Caco-2 (cell line): Measurements from ENCODE around the gene RFX7. TPM values are rescaled to one million over a fixed set of nuclear protein-coding genes. Genes with fewer than 3 reads are reported as not detected.

ENCODE experiments used
- BruUV-seq: library from RNA; stranded (reverse); fragments of 400-500 nt; replicated peaks from 2 replicates; lab custom pipeline; 2021; lab: Mats Ljungman, UMichigan
- CTCF ChIA-PET: fragments of 300-600 bp; sonication (Branson Sonifier 250); formaldehyde crosslinking; loops from one replicate; lab custom pipeline; 2022; ENCODE audit warnings: antibody characterized with exemption; lab: Charles Lee
- POLR2A ChIA-PET: fragments of 300-600 bp; sonication (Branson Sonifier 250); formaldehyde crosslinking; loops from one replicate; lab custom pipeline; 2022; ENCODE audit warnings: antibody characterized with exemption; lab: Charles Lee
- DNase-seq, 2 experiments: peaks; one replicate each; pipeline versions ENCODE4 v3.0.0 to v3.0.0-alpha.2; 2020 to 2022
- H3K27me3 ChIP-seq: replicated peaks from 2 replicates; pipeline ENCODE4 v1.6.0; 2011; ENCODE audit warnings: low read length; ENCODE audit not compliant: control insufficient read depth, insufficient read depth
- H3K36me3 ChIP-seq: 2 replicates; pipeline ENCODE4 v1.5.1; 2011; ENCODE audit warnings: low read length; ENCODE audit not compliant: control insufficient read depth, insufficient read depth
- H3K4me1 ChIP-seq: fragments of 250-450 bp; sonication (Bioruptor Pico); 2 replicates; pipeline ENCODE4 v1.5.1; 2020; ENCODE audit warnings: mild to moderate bottlenecking
- H3K4me3 ChIP-seq: 2 replicates; pipeline ENCODE4 v1.5.1; 2011; ENCODE audit warnings: low read depth, mild to moderate bottlenecking, control low read depth, low read length
- H3K9me3 ChIP-seq: fragments of 250-450 bp; sonication (Bioruptor Pico); 2 replicates; pipeline ENCODE4 v1.5.1; 2020; ENCODE audit warnings: mild to moderate bottlenecking, moderate library complexity
- H3K27ac Mint-ChIP-seq: one replicate; pipeline ENCODE4 v1.8.0; 2022; ENCODE audit warnings: mixed read lengths; ENCODE audit not compliant: unreplicated experiment
- H3K27me3 Mint-ChIP-seq: one replicate; pipeline ENCODE4 v1.8.0; 2022; ENCODE audit warnings: mixed read lengths; ENCODE audit not compliant: insufficient read depth, unreplicated experiment
- H3K36me3 Mint-ChIP-seq: one replicate; pipeline ENCODE4 v1.8.0; 2022; ENCODE audit warnings: mild to moderate bottlenecking, mixed read lengths; ENCODE audit not compliant: insufficient read depth, unreplicated experiment
- H3K4me1 Mint-ChIP-seq: one replicate; pipeline ENCODE4 v1.8.0; 2022; ENCODE audit warnings: low read depth, mixed read lengths; ENCODE audit not compliant: unreplicated experiment
- H3K4me3 Mint-ChIP-seq: one replicate; pipeline ENCODE4 v1.8.0; 2022; ENCODE audit warnings: mild to moderate bottlenecking, moderate library complexity, mixed read lengths; ENCODE audit not compliant: unreplicated experiment
- H3K9me3 Mint-ChIP-seq: one replicate; pipeline ENCODE4 v1.8.0; 2022; ENCODE audit warnings: mixed read lengths; ENCODE audit not compliant: unreplicated experiment
- intact Hi-C: fragments of 100-400 bp; cut with micrococcal nuclease; formaldehyde crosslinking; loops from one replicate; pipeline ENCODE4 v1.10.0; 2022; ENCODE audit not compliant: unreplicated experiment
- total RNA-seq: library from RNA; stranded (reverse); gene quantifications from 2 replicates; pipeline ENCODE4 v1.2.3, GENCODE V29; 2022
- TF ChIP-seq, protein P1 (sequence below), 2 experiments: fragments of 200-600 bp in 1 of 2; IDR thresholded peaks; 1 replicate in 1 of 2; 2 replicates in 1 of 2; pipeline versions ENCODE4 v1.5.1 to v1.8.0; 2011 to 2022; ENCODE audit warnings: antibody characterized with exemption in 1 of 2, control low read depth in 1 of 2, inconsistent platforms in 1 of 2, low read depth in 1 of 2, low read length in 1 of 2, mild to moderate bottlenecking in 1 of 2, moderate library complexity in 1 of 2; ENCODE audit not compliant: insufficient read depth in 1 of 2, severe bottlenecking in 1 of 2, unreplicated experiment in 1 of 2

The RFX7 gene
- total RNA-seq, 1 experiment from 2014 or later, result 8.7 TPM

GRCh38 chr15:56250626-56251025 lies 6.9 kb upstream of the RFX7 start:
- Histone ChIP-seq H3K4me3 (no peak overlapping the region), H3K9me3 (no peaks in the 10 kb centered on the region), H3K4me1 (peaks cover 27% of the 10 kb centered on the region), H3K36me3 (no peaks in the 10 kb centered on the region), H3K27me3 (no peaks in the 10 kb centered on the region)
- Mint-ChIP-seq H3K4me1 (peaks cover 28% of the 10 kb centered on the region), H3K27me3 (peaks cover 7% of the 10 kb centered on the region), H3K4me3 (no peak overlapping the region), H3K9me3 (no peaks in the 10 kb centered on the region), H3K27ac (no peak overlapping the region), H3K36me3 (no peaks in the 10 kb centered on the region)
- CTCF ChIA-PET, result interaction anchor here (1.7 kb wide), 1 partner anchor 214 kb away, joined by 3 read pairs; the partner anchor contains the start of gene MNS1
- intact Hi-C loops, result no loop called here
- no TSS peak for BruUV-seq
- TF ChIP-seq, protein P1, sequence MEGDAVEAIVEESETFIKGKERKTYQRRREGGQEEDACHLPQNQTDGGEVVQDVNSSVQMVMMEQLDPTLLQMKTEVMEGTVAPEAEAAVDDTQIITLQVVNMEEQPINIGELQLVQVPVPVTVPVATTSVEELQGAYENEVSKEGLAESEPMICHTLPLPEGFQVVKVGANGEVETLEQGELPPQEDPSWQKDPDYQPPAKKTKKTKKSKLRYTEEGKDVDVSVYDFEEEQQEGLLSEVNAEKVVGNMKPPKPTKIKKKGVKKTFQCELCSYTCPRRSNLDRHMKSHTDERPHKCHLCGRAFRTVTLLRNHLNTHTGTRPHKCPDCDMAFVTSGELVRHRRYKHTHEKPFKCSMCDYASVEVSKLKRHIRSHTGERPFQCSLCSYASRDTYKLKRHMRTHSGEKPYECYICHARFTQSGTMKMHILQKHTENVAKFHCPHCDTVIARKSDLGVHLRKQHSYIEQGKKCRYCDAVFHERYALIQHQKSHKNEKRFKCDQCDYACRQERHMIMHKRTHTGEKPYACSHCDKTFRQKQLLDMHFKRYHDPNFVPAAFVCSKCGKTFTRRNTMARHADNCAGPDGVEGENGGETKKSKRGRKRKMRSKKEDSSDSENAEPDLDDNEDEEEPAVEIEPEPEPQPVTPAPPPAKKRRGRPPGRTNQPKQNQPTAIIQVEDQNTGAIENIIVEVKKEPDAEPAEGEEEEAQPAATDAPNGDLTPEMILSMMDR (IDR thresholded peaks at IDR 0.05; ENCODE audit: insufficient read depth in 1 of 2, low read depth in 1 of 2, low read length in 1 of 2, severe bottlenecking in 1 of 2, unreplicated experiment in 1 of 2), result no peak
- no peak for DNase-seq
- POLR2A ChIA-PET, result no interaction called here

DNA sequence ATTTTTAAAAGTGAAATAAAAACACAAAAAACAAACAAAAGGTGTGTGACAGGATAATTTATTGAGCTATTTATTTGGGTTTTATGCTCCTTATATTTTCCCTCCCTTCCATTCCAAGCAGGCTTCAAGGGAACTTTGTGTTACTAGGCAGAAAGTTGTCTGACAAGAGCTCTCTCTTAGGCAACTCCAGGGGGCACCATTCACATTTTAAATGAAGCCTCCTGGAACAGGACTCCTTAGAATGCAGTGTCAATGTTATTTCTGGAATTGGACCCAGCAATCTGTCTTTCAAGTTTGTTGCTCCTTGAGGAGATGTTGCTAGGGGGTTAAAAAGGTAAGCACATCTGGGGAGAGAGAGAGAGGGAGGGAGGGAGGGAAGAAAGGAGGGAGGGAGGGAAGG lies 5.4 kb upstream of the RFX7 start:
- DNase-seq, result peak in 1 of 2 experiments; percentile 9
- no TSS peak for BruUV-seq
- Histone ChIP-seq H3K27me3 (no peaks in the 10 kb centered on the region), H3K4me1 (peaks cover 34% of the 10 kb centered on the region), H3K4me3 (no peak overlapping the region), H3K9me3 (no peaks in the 10 kb centered on the region), H3K36me3 (no peaks in the 10 kb centered on the region)
- intact Hi-C loops, result loop anchor here (5.0 kb wide), 2 partner anchors 207 to 257 kb away; partner anchors contain the start of gene NEDD4
- no peaks in the 10 kb centered on the region for H3K9me3 Mint-ChIP-seq
- no peak overlapping the region for H3K4me3 Mint-ChIP-seq
- TF ChIP-seq, protein P1 (IDR thresholded peaks at IDR 0.05; ENCODE audit: insufficient read depth in 1 of 2, low read depth in 1 of 2, low read length in 1 of 2, severe bottlenecking in 1 of 2, unreplicated experiment in 1 of 2), result peak in 1 of 2 experiments; percentile 17
- H3K4me1 Mint-ChIP-seq, result peaks cover 28% of the 10 kb centered on the region
- ChIA-PET POLR2A (no interaction called here), CTCF (interaction anchor here (0.5 kb wide), 1 partner anchor 1502 kb away, joined by 3 read pairs; no protein-coding TSS in a partner anchor)
- H3K27ac Mint-ChIP-seq, result no peak overlapping the region
- H3K27me3 Mint-ChIP-seq, result peaks cover 5% of the 10 kb centered on the region
- no peaks in the 10 kb centered on the region for H3K36me3 Mint-ChIP-seq

GRCh38 chr15:56248311-56248992 lies 4.8 kb upstream of the RFX7 start:
- H3K27me3 ChIP-seq, result no peaks in the 10 kb centered on the region
- peaks cover 34% of the 10 kb centered on the region for H3K4me1 ChIP-seq
- ChIA-PET POLR2A (no interaction called here), CTCF (interaction anchor here (0.5 kb wide), 1 partner anchor 1503 kb away, joined by 3 read pairs; no protein-coding TSS in a partner anchor)
- peak in 1 of 2 experiments; percentile 17 for DNase-seq
- Mint-ChIP-seq H3K27ac (no peak overlapping the region), H3K9me3 (no peaks in the 10 kb centered on the region), H3K27me3 (peaks cover 5% of the 10 kb centered on the region), H3K4me3 (no peak overlapping the region), H3K4me1 (peaks cover 28% of the 10 kb centered on the region), H3K36me3 (no peaks in the 10 kb centered on the region)
- intact Hi-C loops, result loop anchor here (5.0 kb wide), 2 partner anchors 206 to 256 kb away; partner anchors contain the start of gene NEDD4
- H3K9me3 ChIP-seq, result no peaks in the 10 kb centered on the region
- H3K36me3 ChIP-seq, result no peaks in the 10 kb centered on the region
- BruUV-seq, result no TSS peak
- TF ChIP-seq, protein P1 (IDR thresholded peaks at IDR 0.05; ENCODE audit: insufficient read depth in 1 of 2, low read depth in 1 of 2, low read length in 1 of 2, severe bottlenecking in 1 of 2, unreplicated experiment in 1 of 2), result no peak
- no peak overlapping the region for H3K4me3 ChIP-seq
